SH-SY5Y (cell line): ENCODE results near the gene MRPL36.

Experiments used
- GATA2 ChIP-seq: IDR thresholded peaks from 2 replicates; pipeline ENCODE4 v1.6.1; 2011; ENCODE audit warnings: mild to moderate bottlenecking, low read depth, low read length
- GATA3 ChIP-seq: IDR thresholded peaks from 2 replicates; pipeline ENCODE4 v1.6.1; 2011; ENCODE audit warnings: low read depth, mild to moderate bottlenecking, low read length, moderate library complexity

MRPL36 gene

DNA sequence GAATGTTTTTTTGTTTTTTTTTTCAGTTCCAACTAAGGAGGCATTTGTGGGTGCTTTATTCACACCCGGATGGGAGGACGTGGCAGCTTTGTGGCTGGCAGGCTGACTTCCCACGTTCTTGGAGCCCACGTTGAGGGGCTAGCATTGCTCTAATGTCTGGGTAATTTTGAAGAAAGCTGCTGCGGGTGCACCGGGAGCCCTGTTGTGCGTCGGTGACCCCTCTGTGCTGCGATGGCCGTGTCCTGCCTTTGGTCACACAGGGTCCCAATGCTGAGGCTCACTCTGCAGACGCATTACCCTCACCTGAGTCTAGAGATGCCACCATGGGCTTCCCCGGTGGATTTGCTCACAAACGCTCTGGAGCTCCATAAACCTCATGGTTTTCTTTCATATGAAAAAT is 35.8 kb upstream of the MRPL36 start:
- no peak for TF ChIP-seq GATA2
- TF ChIP-seq GATA3 = no peak

DNA sequence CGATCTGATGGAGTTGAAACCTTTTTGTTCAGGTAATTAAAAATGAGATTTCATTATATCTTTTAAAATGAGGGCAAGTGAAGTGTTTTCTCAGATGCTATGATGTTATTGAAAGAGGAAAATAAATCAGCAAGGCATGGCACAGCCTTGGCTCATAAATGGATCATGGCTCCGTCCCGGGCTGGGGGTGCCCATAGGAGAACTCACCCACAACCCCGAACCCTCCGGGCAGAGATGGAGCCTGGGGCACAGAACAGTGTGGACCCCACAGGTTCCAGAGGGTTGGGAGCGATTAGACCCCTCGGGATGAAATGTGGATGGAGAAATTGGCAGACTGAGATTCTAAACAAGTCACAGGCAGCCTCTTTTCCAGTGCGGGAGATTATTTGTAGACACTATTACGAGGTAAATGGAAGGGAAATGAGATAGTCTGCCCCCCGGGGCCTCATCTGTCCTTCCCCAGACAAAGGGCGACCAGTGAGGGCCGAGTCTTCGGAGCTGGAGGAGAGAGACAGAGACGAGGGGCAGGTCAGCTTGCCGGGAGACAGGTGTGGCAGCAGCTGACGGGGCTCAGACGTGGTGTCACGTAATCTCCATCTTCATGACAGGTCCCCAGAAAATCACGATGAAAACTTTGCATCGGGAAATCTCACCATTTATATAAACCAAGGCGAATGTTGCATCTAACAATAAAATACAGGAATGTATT is 35.2 kb upstream of the MRPL36 start:
- no peak for TF ChIP-seq GATA3
- no peak for TF ChIP-seq GATA2

DNA sequence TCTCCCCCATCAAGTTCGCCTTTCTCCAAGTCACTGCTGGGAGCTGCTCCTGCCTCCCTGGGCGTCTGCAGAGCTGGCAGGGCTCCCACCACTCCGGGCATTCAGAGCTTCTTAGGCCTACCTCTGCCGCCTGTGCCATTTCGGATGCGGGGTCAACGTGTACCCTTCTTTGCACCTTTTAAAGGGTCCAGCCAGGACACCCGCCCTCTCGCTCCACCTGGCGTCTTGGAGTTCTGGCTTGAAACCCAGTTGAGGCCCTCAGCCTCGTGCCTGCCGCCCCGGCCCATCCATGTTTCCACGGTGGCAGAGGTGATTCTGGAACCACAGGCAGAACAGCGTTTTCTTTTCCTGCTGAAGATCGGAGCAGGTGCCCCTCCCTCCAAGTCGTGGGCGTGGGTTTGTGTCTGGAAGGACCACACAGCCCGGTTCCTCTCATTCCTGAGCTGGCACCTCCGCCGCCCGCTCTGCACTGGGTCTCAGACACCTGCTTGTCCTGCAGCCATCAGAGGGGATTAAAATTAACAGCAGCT is 34.5 kb upstream of the MRPL36 start:
- TF ChIP-seq GATA2 (no peak), GATA3 (no peak)

DNA sequence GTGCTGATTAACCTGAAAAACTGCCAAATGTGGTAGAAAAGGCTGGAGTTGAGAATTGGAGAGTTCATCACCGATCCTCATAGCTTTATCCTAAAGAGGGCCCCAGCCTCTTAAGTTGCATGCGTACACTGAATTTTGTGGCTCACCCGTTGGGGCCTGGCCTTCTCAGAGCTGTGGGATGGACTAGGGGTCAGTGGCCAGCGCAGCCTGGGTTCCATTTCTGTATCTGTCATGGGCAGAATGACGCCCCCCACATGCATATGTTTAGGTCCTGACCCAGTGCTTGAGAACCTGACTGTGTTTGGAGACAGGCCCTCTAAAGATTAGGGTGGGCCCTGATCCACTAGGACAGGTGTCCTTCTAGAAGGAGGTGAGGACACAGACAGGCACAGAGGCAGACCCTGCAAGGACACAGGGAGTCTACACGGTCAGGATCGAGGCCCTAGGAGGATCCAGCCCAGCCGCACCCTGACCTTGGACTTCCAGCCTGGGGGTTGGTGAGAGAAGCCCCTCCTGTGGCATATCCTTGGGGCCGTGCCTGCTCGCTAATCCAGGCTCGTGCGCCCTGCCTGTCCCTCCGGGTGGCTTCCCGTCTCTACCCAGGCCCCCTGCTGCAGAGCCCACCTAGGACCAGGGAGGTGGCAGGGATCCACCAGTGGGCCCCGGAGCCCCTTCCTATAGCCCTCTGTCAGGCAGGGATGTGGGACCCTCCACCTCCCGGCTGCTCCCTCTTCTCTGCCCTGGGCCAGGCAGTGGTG is 33.8 kb upstream of the MRPL36 start:
- TF ChIP-seq GATA2 = no peak

DNA sequence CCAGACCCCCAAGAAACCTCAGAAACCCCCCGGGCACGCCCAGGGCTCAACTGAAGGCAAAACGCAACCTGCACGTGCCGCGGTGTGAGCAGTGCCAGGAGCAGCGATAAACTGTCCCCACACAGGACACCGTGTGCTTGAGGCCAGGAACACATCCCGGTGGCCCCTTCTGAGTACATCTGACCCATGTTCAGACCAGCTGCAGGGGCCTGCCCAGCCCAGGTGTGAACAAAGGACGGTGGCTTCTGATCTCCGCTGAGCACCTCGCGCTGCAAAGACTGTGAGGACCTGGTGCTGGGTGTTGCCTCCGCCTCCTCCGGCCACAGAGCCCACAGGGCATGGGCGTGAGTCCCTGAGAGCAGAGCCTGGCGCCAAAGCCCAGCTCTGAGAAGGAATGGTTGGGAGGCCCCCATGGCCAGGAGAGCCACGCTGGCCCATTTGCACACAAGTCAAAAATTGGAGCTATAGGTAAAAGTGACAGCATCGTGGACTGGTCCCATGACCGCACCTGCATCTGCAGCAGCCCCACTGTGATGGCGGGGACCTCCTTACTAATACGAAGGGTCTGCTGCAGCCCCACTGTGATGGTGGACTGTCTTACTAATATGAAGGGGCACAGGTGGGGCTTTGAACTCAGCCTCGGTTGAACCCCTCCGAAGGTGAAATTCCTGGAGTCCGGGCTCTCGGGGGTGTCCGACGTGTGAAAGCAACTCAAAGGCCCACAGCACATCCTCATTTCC is 33.0 kb upstream of the MRPL36 start:
- no peak for TF ChIP-seq GATA2

DNA sequence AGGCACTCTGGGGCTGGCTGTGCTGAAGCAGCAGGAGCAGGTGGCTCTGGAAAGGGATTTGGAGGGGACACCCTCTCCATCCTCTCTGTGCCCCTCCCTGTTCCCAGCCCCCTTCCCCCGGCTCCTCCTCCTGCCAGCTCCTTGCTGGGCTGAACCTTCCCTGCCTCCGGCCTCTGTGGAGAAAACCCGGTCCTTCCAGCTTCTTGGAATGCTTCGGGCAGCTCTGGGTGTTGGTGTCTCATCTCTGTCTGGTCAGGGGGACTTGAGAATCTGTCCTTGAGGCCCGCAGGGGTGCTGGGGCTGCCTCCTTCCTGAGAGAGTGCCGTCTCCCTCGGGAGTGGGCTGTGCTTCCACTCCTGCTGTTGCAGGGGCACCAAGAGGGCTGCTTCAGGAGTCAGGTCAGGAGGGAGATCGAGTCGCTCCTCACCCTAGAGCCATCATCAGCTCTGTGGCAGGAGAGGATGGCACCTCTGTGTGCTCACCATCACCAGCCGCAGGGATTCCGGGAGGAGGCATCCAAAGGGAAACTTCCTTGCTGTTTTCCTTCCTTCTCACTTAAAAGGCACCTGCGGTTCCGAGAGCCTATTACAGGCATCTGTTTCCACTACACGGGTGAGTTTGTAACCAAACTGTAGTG is 32.2 kb upstream of the MRPL36 start:
- TF ChIP-seq GATA2 = no peak
- TF ChIP-seq GATA3 = no peak

DNA sequence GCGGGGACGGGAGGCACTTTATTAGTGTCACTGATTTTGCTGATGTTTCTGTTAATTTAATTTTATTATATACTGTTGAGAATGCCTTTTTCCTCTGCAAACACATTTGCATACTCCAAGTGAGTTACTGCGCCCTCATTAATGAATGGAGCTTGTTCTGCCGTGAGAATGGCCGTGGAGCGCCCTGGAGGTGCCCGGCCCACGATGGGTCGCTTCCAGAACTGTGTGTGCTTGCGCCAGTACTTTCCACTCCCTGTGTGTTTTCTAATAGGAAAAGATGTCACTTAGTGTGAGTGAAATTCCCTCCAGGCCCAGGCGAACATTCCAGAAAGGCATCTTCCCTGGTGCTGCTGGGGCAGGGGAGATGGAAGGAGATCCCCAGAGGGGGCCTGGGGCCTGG is 31.6 kb upstream of the MRPL36 start:
- no peak for TF ChIP-seq GATA3
- TF ChIP-seq GATA2 = no peak

DNA sequence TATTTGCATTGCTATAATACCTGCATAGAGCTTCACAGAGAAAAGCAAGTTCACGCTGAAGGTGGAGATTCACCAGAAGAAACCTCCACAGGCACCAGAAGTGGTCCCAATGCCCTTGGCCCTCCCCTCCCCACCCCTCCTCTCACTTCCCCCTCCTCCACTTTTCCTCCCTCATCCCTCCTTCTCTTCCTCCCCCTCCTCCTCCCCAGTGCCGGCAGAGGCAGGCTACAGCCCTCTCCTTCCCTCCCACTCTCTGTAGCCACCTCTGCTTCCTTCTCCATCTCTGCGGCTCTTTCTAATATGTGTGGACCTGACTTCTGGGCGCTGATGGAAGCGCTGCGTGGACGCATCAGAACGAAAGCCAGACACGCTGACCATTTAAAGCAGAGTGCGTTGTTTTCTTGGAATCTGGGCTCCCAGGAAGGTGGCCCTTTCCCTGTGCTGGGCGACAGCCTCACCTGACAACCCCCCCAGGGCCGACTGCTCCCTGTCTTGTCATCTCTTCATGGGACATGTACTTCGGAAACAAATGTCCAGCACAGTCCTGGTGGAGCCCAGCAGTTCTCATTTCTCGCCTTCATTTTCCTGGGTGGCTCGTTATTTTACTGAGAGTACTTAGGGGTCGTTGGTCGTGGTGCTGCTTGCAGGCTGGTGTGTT is 31.1 kb upstream of the MRPL36 start:
- TF ChIP-seq GATA2 = no peak
- TF ChIP-seq GATA3 = no peak

DNA sequence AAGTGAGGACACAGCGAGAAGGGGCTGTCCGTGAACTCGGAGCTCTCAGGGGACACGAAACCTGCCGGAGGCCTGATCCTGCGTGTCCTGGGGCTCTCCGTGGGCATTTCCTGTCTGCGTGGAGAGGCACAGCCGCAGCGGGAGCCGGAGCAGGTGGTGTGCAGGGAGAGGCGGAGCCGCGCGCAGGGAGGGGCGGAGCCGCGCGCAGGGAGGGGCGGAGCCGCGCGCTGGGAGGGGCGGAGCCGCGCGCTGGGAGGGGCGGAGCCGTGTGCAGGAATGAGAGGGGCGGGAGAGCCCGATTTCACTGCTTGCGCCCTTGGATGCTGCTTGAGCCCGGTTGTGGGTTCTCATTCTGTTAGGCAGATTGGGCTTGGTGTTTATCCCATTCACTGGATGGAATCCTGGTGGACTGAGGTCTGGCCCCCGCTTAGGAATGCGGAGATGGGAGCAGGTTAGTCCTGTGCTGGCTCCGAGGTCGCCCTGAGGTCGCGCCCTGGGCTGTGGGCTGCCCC is 28.3 kb upstream of the MRPL36 start:
- no peak for TF ChIP-seq GATA3
- TF ChIP-seq GATA2 = no peak

DNA sequence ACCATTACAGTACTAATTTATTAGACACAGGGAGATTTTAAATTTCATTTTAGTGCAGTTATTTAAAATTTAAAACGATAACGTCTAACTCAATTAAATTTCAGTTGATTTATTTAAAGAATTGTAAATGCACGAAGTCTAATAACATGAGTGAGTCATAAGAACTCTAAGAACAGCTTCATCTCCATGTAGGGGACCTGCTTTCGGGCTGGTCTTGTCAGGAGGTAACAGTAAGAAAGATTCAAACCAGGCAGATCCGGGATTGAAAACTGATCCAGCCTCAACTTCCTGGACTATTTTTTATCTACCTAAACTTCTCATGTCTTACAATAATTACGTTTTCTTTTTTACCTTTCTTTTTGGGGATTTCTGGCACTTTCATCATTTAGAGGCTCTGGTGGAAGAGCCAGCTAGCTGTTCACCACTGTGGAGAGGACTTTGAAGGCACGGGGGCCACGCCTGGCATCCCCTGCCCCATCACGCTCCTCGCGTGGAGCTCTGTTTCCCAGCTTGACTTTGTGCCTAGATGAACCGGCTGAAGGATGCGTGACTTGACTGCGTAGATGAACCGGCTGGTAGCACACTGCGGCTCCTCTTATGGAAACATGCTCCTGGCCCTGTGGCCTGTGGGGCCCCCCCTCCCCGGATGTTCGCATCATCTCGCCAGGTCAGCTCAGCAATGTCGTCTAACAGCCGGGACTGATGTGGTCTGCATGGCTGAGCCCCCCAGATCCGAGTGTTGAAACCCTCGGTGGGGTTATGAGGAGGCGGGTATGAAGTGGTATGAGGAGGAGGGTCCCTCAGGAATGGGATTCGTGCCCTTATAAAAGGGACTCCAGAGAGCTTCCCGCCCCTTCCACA is 27.6 kb upstream of the MRPL36 start:
- TF ChIP-seq GATA2 (no peak), GATA3 (no peak)

DNA sequence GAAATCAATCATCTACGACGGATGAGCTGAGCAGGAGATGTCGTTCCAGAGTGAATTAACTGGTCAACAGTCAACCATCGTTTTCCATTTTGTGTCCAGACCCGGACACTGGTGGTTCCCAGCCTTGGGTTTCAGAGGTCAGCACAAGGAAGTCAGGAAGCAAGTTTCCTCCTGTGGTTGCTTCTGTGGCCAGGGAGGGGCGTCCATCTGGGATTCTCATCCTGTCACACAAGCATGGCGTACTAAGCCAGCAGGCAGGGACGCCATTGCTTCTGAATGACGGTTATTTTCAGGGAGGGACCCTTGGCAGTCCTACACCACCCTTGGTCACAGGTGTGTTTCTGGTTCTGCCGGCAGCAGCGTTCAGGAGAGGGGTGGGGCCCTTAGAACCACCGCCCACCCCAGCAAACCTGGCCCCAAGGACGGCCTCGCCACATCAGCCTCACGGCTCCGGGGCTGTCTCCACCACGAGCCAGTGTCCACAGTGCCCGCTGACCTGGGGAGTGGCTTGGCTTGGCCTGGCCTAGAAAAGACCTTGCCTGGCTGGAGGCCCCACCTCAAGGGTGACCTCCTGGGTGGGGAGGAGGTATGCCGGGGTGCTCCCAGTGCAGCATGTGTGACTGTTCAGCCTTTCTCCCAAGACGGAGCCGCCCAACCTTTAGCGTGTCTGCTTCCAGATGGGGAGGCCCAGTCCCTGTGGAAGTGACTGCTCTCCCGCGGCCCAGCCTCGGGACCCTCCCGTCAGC is 26.8 kb upstream of the MRPL36 start:
- TF ChIP-seq GATA2 (no peak), GATA3 (no peak)

DNA sequence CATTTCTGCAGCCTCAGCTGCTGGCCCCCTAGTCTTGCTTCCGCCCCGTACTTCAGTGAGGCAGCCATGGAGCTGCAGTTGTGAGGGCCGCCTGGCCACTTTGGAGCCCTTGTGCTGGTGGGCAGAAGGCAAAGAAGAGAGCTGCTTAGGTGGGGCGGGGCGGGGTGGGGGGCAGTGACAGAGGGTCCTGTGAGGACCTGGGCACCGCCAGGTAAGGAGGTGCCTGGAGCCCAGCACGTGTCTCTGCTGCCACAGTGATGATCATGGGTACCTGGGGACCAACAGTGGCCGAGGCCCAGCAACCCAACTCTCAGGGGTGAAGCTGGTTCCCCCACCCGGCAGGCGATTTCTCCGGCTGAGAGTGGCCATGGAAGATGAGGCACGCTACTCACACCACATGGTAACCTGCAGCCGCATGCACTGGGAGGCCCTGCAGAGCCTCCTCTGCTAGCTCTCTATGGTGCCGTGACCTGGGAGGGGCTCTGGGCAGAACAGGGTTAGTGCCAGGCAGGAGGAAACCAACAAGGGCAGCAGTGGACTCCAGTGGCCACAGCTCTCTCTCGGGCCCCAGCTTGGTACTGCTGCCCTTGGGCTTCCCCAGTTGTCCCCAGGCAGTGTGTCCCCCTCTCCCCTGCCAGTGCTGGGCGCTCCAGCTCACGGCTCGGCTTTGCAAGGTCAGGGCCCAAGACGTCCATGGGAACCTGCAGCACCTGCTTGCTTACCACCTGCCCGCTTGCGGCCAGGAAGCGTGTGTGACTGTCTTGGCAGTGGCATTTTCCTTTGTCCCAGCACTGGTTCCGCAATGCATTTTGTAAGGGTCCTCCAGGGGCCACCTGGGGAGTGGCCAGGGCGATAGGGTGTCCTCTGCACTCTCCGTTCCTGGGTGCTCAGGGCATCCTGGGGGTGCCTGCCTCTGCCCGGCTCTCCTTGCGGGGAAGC is 25.5 kb upstream of the MRPL36 start:
- TF ChIP-seq GATA2 (no peak), GATA3 (no peak)
